ENCODE results near the gene UNC13D.

- no peak for TF ChIP-seq ZBTB49 (CRISPR knock-in tag; IDR thresholded peaks at IDR 0.05; ENCODE audit: borderline replicate concordance)
- TF ChIP-seq TCF7L2 (IDR thresholded peaks at IDR 0.05; ENCODE audit: low read depth, low read length) = no peak
- TF ChIP-seq TAF7 (tag; IDR thresholded peaks at IDR 0.05) = no peak
- TF ChIP-seq KDM1A (IDR thresholded peaks at IDR 0.05) = no peak
- TF ChIP-seq KAT2B (IDR thresholded peaks at IDR 0.05; ENCODE audit: low read depth, low read length) = no peak
- no peak for TF ChIP-seq RCOR1 (IDR thresholded peaks at IDR 0.05; ENCODE audit: borderline replicate concordance in 1 of 2, low read depth in 2 of 2, low read length in 2 of 2)
- TF ChIP-seq EZH2 (IDR thresholded peaks at IDR 0.05; ENCODE audit: borderline replicate concordance, low read depth, low read length) = no peak
Observed at GRCh38 chr17:75875940-75876189, 31.7 kb upstream of the UNC13D start.
